ENCODE measurements around the gene PITPNB.

DNA sequence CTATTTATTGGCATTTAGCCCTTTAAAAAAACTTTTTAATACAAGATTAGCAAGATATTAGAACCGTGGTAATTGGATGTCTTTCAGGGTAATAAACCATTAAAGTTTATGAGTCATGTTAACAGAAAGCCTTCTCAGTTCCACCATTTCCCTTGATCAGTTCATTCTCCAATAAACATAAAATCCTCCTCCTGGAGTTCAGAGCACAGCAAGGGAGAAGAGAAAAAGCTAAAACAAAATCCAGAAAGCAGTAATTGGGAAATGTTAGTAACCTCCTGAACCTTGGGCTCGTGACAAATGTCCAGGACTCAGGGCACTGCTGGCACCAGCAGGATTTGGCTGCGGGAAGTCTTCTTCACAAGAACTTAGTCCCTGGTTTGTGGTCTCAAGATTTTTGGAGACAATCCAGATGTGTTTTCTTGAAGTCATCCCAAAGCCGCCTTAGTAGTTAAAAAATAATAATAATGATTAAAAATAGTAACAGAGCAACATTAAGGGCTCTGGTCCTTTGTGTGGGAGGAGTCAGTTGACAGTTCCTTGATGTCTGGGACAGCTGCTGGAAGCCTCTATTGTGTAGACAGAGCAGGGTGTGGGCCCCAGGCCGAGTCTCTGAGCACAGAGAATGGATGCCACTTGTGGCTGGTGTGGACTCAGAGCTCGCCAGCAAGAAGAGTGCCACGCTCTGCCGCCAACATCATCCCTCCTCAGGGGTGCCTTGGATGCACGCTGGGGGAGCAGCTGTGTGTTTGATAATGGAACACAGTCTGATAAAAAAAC is 43.4 kb upstream of the PITPNB start:
- TF ChIP-seq TAF1 (IDR thresholded peaks at IDR 0.05; ENCODE audit: borderline replicate concordance, insufficient read depth, low read length) (no peak), FOXP2 (optimal IDR thresholded peaks at IDR 0.05; ENCODE audit: borderline replicate concordance, extremely low read depth, extremely low read length, insufficient read depth) (no peak), POLR2AphosphoS5 (IDR thresholded peaks at IDR 0.05; ENCODE audit: low read depth, low read length) (no peak)
